CD4-positive, alpha-beta T cell (primary cell): Measurements from ENCODE around the gene TOPAZ1. TPM values are rescaled to one million over a fixed set of nuclear protein-coding genes. Genes with fewer than 3 reads are reported as not detected.

Experiments
- ATAC-seq: fragments of 200-7000 bp; cut with Tn5 transposase; one replicate; pipeline ENCODE4 v1.10.0; 2022; ENCODE audit warnings: mild to moderate bottlenecking; ENCODE audit not compliant: poor library complexity
- CTCF ChIA-PET: fragments of 350-600 bp; sonication (Branson Sonifier 250); formaldehyde crosslinking; loops from one replicate; lab custom pipeline; 2021; ENCODE audit warnings: antibody characterized with exemption, inconsistent platforms; lab: Charles Lee
- POLR2A ChIA-PET: fragments of 350-600 bp; sonication (Branson Sonifier 250); formaldehyde crosslinking; loops from one replicate; lab custom pipeline; 2021; ENCODE audit warnings: antibody characterized with exemption, inconsistent platforms; lab: Charles Lee
- DNase-seq, 14 experiments: peaks; one replicate each; pipeline ENCODE4 v3.0.0-alpha.2; 2013 to 2020; ENCODE audit warnings: mixed read lengths in 2 of 14
- H3K27ac ChIP-seq, 2 donors: one replicate each; pipeline versions ENCODE4 v1.5.1 to v1.7.0; 2013; ENCODE audit warnings: low read length in 2 of 2, low read depth in 1 of 2, mild to moderate bottlenecking in 1 of 2
- H3K27me3 ChIP-seq, 2 experiments: 1 replicate in 1 of 2; 2 replicates in 1 of 2; pipeline versions ENCODE4 v1.6.1 to v1.7.0; 2013; ENCODE audit warnings: low read length in 2 of 2, control low read depth in 1 of 2, mild to moderate bottlenecking in 1 of 2, moderate library complexity in 1 of 2; ENCODE audit not compliant: insufficient read depth in 2 of 2, control insufficient read depth in 1 of 2
- H3K36me3 ChIP-seq: one replicate; pipeline ENCODE4 v1.6.1; 2013; ENCODE audit warnings: low read length, control low read depth; ENCODE audit not compliant: insufficient read depth
- H3K4me1 ChIP-seq: one replicate; pipeline ENCODE4 v1.6.1; 2013; ENCODE audit warnings: low read length, control low read depth; ENCODE audit not compliant: insufficient read depth
- H3K4me3 ChIP-seq: one replicate; pipeline ENCODE4 v1.5.1; 2013; ENCODE audit warnings: mild to moderate bottlenecking, low read length, moderate library complexity
- H3K9me3 ChIP-seq, 2 experiments: 1 replicate in 1 of 2; 2 replicates in 1 of 2; pipeline versions ENCODE4 v1.6.1 to v1.7.0; 2013; ENCODE audit warnings: low read length in 2 of 2, mild to moderate bottlenecking in 2 of 2, control low read depth in 1 of 2, moderate library complexity in 1 of 2; ENCODE audit not compliant: control insufficient read depth in 1 of 2, insufficient read depth in 1 of 2
- H3K27ac Mint-ChIP-seq: one replicate; pipeline ENCODE4 v1.8.0; 2020; ENCODE audit warnings: mixed read lengths
- H3K27me3 Mint-ChIP-seq: one replicate; pipeline ENCODE4 v1.8.0; 2021; ENCODE audit warnings: mixed read lengths
- H3K36me3 Mint-ChIP-seq: one replicate; pipeline ENCODE4 v1.8.0; 2021; ENCODE audit warnings: low read depth, mixed read lengths
- H3K4me1 Mint-ChIP-seq: one replicate; pipeline ENCODE4 v1.8.0; 2021; ENCODE audit warnings: low read depth, mixed read lengths
- H3K4me3 Mint-ChIP-seq: one replicate; pipeline ENCODE4 v1.8.0; 2020; ENCODE audit warnings: mild to moderate bottlenecking, mixed read lengths
- H3K9me3 Mint-ChIP-seq: one replicate; pipeline ENCODE4 v1.8.0; 2020; ENCODE audit warnings: mixed read lengths
- intact Hi-C, 2 experiments: fragments of 100-400 bp; cut with DNase I in 1 of 2; cut with micrococcal nuclease in 1 of 2; formaldehyde crosslinking; loops; one replicate each; pipeline versions ENCODE4 v1.15.1 to v1.9.0; 2023 to 2025; cut with DNase I, micrococcal nuclease
- total RNA-seq, 174 experiments: library from RNA in 2 of 174; stranded (reverse) in 2 of 174; gene quantifications; one replicate each; pipeline ENCODE4 v1.2.3 and lab custom pipeline; 2021 to 2026
- TF ChIP-seq, protein P1 (sequence below): fragments of 200-600 bp; IDR thresholded peaks from one replicate; pipeline ENCODE4 v1.8.0; 2022; ENCODE audit warnings: antibody characterized with exemption, mild to moderate bottlenecking

Gene TOPAZ1
- total RNA-seq, 2 experiments from 2014 or later, result not detected

DNA sequence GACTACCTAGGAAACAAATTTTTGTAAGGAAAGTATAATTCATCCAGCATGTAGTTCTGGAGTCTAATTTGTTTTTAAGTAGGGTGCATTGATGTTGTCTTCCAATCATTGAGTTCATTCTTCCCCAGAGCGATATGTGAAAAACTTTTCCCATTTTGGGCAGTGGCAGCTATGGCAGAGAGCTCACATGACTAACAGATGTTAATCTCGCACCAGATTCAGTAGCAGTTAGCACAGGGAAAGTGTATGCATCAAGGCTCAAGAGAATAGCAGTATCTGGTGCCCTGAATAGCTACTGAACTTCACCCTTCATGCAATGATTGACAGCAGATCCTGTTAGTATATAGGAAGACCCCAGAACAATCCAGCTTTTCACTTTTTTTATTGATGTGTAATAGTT lies 50.6 kb downstream of the TOPAZ1 start:
- no peaks in the 10 kb centered on the region for H3K9me3 Mint-ChIP-seq
- Histone ChIP-seq H3K4me3 (no peak overlapping the region), H3K27me3 (peaks cover 3 to 7% of the 10 kb centered on the region in 2 experiments), H3K4me1 (no peaks in the 10 kb centered on the region), H3K27ac (no peak overlapping the region), H3K36me3 (no peaks in the 10 kb centered on the region), H3K9me3 (no peaks in the 10 kb centered on the region)
- H3K27ac Mint-ChIP-seq, result no peak overlapping the region
- TF ChIP-seq, protein P1, sequence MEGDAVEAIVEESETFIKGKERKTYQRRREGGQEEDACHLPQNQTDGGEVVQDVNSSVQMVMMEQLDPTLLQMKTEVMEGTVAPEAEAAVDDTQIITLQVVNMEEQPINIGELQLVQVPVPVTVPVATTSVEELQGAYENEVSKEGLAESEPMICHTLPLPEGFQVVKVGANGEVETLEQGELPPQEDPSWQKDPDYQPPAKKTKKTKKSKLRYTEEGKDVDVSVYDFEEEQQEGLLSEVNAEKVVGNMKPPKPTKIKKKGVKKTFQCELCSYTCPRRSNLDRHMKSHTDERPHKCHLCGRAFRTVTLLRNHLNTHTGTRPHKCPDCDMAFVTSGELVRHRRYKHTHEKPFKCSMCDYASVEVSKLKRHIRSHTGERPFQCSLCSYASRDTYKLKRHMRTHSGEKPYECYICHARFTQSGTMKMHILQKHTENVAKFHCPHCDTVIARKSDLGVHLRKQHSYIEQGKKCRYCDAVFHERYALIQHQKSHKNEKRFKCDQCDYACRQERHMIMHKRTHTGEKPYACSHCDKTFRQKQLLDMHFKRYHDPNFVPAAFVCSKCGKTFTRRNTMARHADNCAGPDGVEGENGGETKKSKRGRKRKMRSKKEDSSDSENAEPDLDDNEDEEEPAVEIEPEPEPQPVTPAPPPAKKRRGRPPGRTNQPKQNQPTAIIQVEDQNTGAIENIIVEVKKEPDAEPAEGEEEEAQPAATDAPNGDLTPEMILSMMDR, result no peak
- ATAC-seq (no peak), DNase-seq (no peak)
- intact Hi-C loops, result no loop called here
- H3K4me1 Mint-ChIP-seq, result no peaks in the 10 kb centered on the region
- CTCF ChIA-PET, result no interaction called here
- H3K4me3 Mint-ChIP-seq, result no peak overlapping the region
- POLR2A ChIA-PET, result no interaction called here
- H3K36me3 Mint-ChIP-seq, result no peaks in the 10 kb centered on the region
- peaks cover 32% of the 10 kb centered on the region for H3K27me3 Mint-ChIP-seq

DNA sequence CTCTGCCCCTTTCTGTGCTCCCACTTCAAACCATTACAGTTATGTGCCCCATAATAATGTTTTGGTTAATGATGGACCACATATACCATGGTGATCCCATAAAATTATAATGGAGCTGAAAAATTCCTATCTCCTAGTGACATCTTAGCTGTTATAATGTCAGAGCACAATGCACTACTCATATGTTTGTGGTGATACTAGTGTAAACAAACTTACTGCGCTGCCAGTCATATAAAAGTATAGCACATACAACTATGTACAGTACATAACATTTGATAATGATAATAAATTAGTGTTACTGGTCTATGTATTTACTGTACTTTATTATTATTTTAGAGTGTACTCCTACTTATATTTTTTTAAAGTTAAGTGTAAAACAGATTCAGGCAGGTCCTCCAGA lies 51.3 kb downstream of the TOPAZ1 start:
- CTCF ChIA-PET, result no interaction called here
- Mint-ChIP-seq H3K27ac (no peak overlapping the region), H3K9me3 (no peaks in the 10 kb centered on the region)

DNA sequence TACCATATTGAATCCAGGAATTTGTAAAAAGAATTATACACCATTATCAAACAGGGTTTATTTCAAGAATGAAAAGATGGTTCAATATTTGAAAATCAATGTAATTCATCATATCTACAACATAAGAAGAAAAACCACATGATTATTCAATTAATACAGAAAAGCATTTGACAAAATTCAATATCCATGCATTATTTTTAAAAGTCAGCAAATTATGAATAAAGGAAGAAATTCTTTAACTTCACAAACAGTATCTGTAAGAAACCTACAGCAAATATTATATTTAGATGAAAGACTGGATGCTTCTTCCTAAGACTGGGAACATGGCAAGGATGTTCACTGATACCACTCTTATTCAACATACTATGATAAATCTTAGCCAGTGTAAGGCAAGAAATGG lies 55.6 kb downstream of the TOPAZ1 start:
- POLR2A ChIA-PET, result no interaction called here
- ATAC-seq, result no peak
- intact Hi-C loops, result no loop called here
- Mint-ChIP-seq H3K9me3 (no peaks in the 10 kb centered on the region), H3K36me3 (no peaks in the 10 kb centered on the region), H3K4me3 (no peak overlapping the region), H3K27ac (no peak overlapping the region), H3K27me3 (peaks cover 25% of the 10 kb centered on the region), H3K4me1 (no peaks in the 10 kb centered on the region)
- H3K4me1 ChIP-seq, result no peaks in the 10 kb centered on the region
- no peaks in the 10 kb centered on the region for H3K36me3 ChIP-seq
- H3K27me3 ChIP-seq, result peaks cover 3 to 12% of the 10 kb centered on the region in 2 experiments
- DNase-seq, result no peak
- TF ChIP-seq, protein P1, result no peak
- H3K27ac ChIP-seq, result no peak overlapping the region
- H3K9me3 ChIP-seq, result no peaks in the 10 kb centered on the region
- no peak overlapping the region for H3K4me3 ChIP-seq
- CTCF ChIA-PET, result no interaction called here

More for the DNA sequence above, 51.3 kb downstream of the TOPAZ1 start:
- TF ChIP-seq, protein P1, result no peak
- H3K27ac ChIP-seq, result no peak overlapping the region
- POLR2A ChIA-PET, result no interaction called here
- ATAC-seq (no peak), DNase-seq (no peak)
- intact Hi-C loops, result no loop called here
- H3K9me3 ChIP-seq, result no peaks in the 10 kb centered on the region
- no peaks in the 10 kb centered on the region for H3K36me3 ChIP-seq
- H3K27me3 Mint-ChIP-seq, result peaks cover 32% of the 10 kb centered on the region
- peaks cover 3 to 9% of the 10 kb centered on the region in 2 experiments for H3K27me3 ChIP-seq
- H3K36me3 Mint-ChIP-seq, result no peaks in the 10 kb centered on the region
- no peaks in the 10 kb centered on the region for H3K4me1 Mint-ChIP-seq
- H3K4me1 ChIP-seq, result no peaks in the 10 kb centered on the region
- H3K4me3 ChIP-seq, result no peak overlapping the region
- H3K4me3 Mint-ChIP-seq, result no peak overlapping the region
